Heart left ventricle (tissue), 16 donors: ENCODE results near the gene RNASE13. TPM values are rescaled to one million over a fixed set of nuclear protein-coding genes. Genes with fewer than 3 reads are reported as not detected.

Experiments used
- ATAC-seq, 4 donors: fragments of 200-7000 bp; cut with Tn5 transposase; one replicate each; pipeline ENCODE4 v1.9.1; 2020 to 2022; ENCODE audit warnings: moderate library complexity in 4 of 4, mild to moderate bottlenecking in 3 of 4, moderate number of reproducible peaks in 1 of 4
- DNase-seq, 5 donors: peaks; one replicate each; pipeline ENCODE4 v3.0.0-alpha.2; 2020
- H3K27ac ChIP-seq, 12 donors: fragments of 200-600 bp; sonication (generic) in 4 of 12; one replicate each; pipeline versions ENCODE4 v1.5.0 to v1.8.0; 2016 to 2022; ENCODE audit warnings: mild to moderate bottlenecking in 2 of 12
- H3K27me3 ChIP-seq, 9 donors: fragments of 200-600 bp; sonication (generic) in 2 of 9; one replicate each; pipeline versions ENCODE4 v1.5.1 to v1.8.0; 2016 to 2022; ENCODE audit warnings: mild to moderate bottlenecking in 3 of 9
- H3K36me3 ChIP-seq, 9 donors: fragments of 200-600 bp; sonication (generic) in 2 of 9; one replicate each; pipeline versions ENCODE4 v1.5.0 to v1.8.0; 2018 to 2022; ENCODE audit warnings: mild to moderate bottlenecking in 2 of 9
- H3K4me1 ChIP-seq, 12 donors: fragments of 200-600 bp; sonication (generic) in 4 of 12; one replicate each; pipeline versions ENCODE4 v1.5.0 to v1.8.0; 2016 to 2022; ENCODE audit warnings: mild to moderate bottlenecking in 3 of 12
- H3K4me3 ChIP-seq, 12 donors: fragments of 200-600 bp; sonication (generic) in 4 of 12; one replicate each; pipeline versions ENCODE4 v1.5.0 to v1.8.0; 2017 to 2022; ENCODE audit warnings: mild to moderate bottlenecking in 9 of 12, moderate library complexity in 4 of 12
- H3K9me3 ChIP-seq, 12 donors: fragments of 200-600 bp; sonication (generic) in 4 of 12; one replicate each; pipeline versions ENCODE4 v1.5.0 to v1.8.0; 2016 to 2022; ENCODE audit warnings: mild to moderate bottlenecking in 1 of 12
- CTCF ChIP-seq, 12 donors: fragments of 200-600 bp; sonication (generic) in 4 of 12; IDR thresholded peaks; one replicate each; pipeline versions ENCODE4 v1.5.0 to v1.8.0; 2018 to 2022; ENCODE audit warnings: antibody characterized with exemption in 12 of 12, mild to moderate bottlenecking in 5 of 12
- POLR2A ChIP-seq, 2 donors: fragments of 450-650 bp; IDR thresholded peaks; one replicate each; pipeline ENCODE4 v1.6.1; 2017; ENCODE audit warnings: antibody characterized with exemption in 2 of 2, mild to moderate bottlenecking in 2 of 2, moderate library complexity in 2 of 2
- WGBS, 4 donors: extraction: QIAGEN DNeasy Blood & Tissue Kit in 2 of 4; methylation state at CpG; one replicate each; pipeline versions ENCODE4 v1.1.5 to v1.1.7; 2013 to 2018; 5-methylcytosine and 5-hydroxymethylcytosine counted together
- intact Hi-C, 10 donors: fragments of 100-400 bp; cut with DNase I; formaldehyde crosslinking; loops; one replicate each; pipeline versions ENCODE4 v1.11.1 to v1.14.2; 2022
- polyA plus RNA-seq, 2 donors: library from polyadenylated mRNA; stranded (reverse); fragments of 200-250 nt; gene quantifications; one replicate each; pipeline ENCODE4 v1.2.3, GENCODE V29; 2013
- total RNA-seq, 9 donors: library from RNA; depleted of rRNA in 2 of 9; stranded (reverse); fragments of >200 nt in 2 of 9; fragmentation: NEBNext Ultra II Directional in 3 of 9; extraction: Animal tissue kit (Norgen Biotek cat#: 25700) in 3 of 9; gene quantifications; one replicate each; pipeline versions ENCODE4 v1.1.0 to v1.2.4, GENCODE V29; 2016 to 2023
- donor health status: ischemic (EF 13 %, LVEDD 7.1; RV severe dilation, severe dysfunction).
- donor health status: healthy with polysubstance abuse.
- donor health status: DM: no; HTN: yes; CAD: no.
- donor health status: DM: no; HTN: no; CAD: no.
- donor health status: ischemic (EF 25% LVEDD 6.9; RV normal size, moderate dysfunction).
- donor health status: ischemic (EF 25% LVEDD 5.7; RV mildly dilated, moderate dysfunction).
- donor health status: healthy.
- donor health status: DM: yes; HTN: yes; CAD: no.
- donor health status: ischemic (EF 35%, LVEDD 5.7; RV mildly dilated, moderate dysfunction).
- donor health status: nonischemic (EF 11% LVEDD 7.7; RV severe dilation, severe dysfunction).
- donor health status: DM: yes; HTN: yes; CAD: no.
- donor health status: PGD.
- donor health status: ischemic (EF 29% LVEDD 5.4; RV normal size, mild dysfunction).
- donor health status: nonischemic (EF 23%, LVEDD 6.1; RV moderate dilation, normal function).

RNASE13 gene
- total and polyA plus RNA-seq, 11 donors: not detected

- intact Hi-C loops: loop anchor here (1.0 to 5.0 kb wide), 8 partner anchors 21 to 38 kb away; partner anchors contain the start of gene TMEM253 (in 1 of the 10)
- peak overlapping the region; percentile 68 to 99 (median 82) for H3K4me3 ChIP-seq
- H3K27me3 ChIP-seq: peaks cover 0 to 6% (median 0%) of the 10 kb centered on the region in 9 donors
- H3K27ac ChIP-seq: peak overlapping the region; percentile 86 to 99 (median 92)
- TF ChIP-seq CTCF (IDR thresholded peaks at IDR 0.05) (no peak), POLR2A (IDR thresholded peaks at IDR 0.05) (no peak)
- DNase-seq (peak; percentile 62 to 73 (median 66)), ATAC-seq (peak in 3 of 4 donors; percentile 4 to 31 (median 22))
- H3K4me1 ChIP-seq: peaks cover 0 to 40% (median 28%) of the 10 kb centered on the region in 12 donors
- WGBS, 4 donors: 0 to 3% (median 1%) methylated on average over 30 to 40 of the region's 40 CpGs
- peaks cover 0 to 20% (median 13%) of the 10 kb centered on the region in 9 donors for H3K36me3 ChIP-seq
- H3K9me3 ChIP-seq: no peaks in the 10 kb centered on the region
Measured at GRCh38 chr14:21069388-21070082, 34.9 kb upstream of the RNASE13 start.

GRCh38 chr14:21068521-21069387, 34.1 kb upstream of the RNASE13 start:
- WGBS, 4 donors: 2 to 4% (median 3%) methylated on average over 43 to 45 of the region's 45 CpGs
- peaks cover 0 to 12% (median 5%) of the 10 kb centered on the region in 9 donors for H3K36me3 ChIP-seq
- H3K27me3 ChIP-seq: peaks cover 0 to 6% (median 0%) of the 10 kb centered on the region in 9 donors
- peak in 4 of 5 donors; percentile 57 to 69 (median 66) for DNase-seq
- no peaks in the 10 kb centered on the region for H3K9me3 ChIP-seq
- peak overlapping the region; percentile 14 to 99 (median 82) for H3K4me3 ChIP-seq
- H3K4me1 ChIP-seq: peaks cover 0 to 40% (median 28%) of the 10 kb centered on the region in 12 donors
- peak overlapping the region in 11 of 12 donors; percentile 87 to 99 (median 93) for H3K27ac ChIP-seq
- peak; percentile 23 to 46 (median 32) for ATAC-seq
- TF ChIP-seq POLR2A (IDR thresholded peaks at IDR 0.05): no peak
- TF ChIP-seq CTCF (IDR thresholded peaks at IDR 0.05): peak; percentile 57 to 79 (median 67)
- intact Hi-C loops: loop anchor here in 9 of 10 donors (1.0 to 5.0 kb wide), 8 partner anchors 22 to 39 kb away; partner anchors contain the start of gene TMEM253 (in 1 of the 9)

GRCh38 chr14:21066882-21067502, 32.4 kb upstream of the RNASE13 start:
- WGBS, 4 donors: 84 to 87% (median 85%) methylated on average over 7 of the region's 7 CpGs
- Histone ChIP-seq H3K9me3 (no peaks in the 10 kb centered on the region), H3K27me3 (peaks cover 0 to 6% (median 0%) of the 10 kb centered on the region in 9 donors), H3K4me1 (peaks cover 0 to 31% (median 22%) of the 10 kb centered on the region in 12 donors), H3K4me3 (no peak overlapping the region), H3K36me3 (no peaks in the 10 kb centered on the region), H3K27ac (no peak overlapping the region)
- TF ChIP-seq CTCF (IDR thresholded peaks at IDR 0.05) (peak in 2 of 12 donors; percentile 8 to 9), POLR2A (IDR thresholded peaks at IDR 0.05) (no peak)
- ATAC-seq (no peak), DNase-seq (no peak)
- intact Hi-C loops: loop anchor here in 3 of 10 donors (5.0 kb wide), 2 partner anchors 35 to 40 kb away; partner anchors contain the start of gene TMEM253 (in 1 of the 3)
